Mucosa of stomach (tissue), 1 donor: Measurements from ENCODE around the gene SLC11A1.

ENCODE experiments used
- H3K27me3 ChIP-seq: one replicate; pipeline ENCODE4 v1.7.0; 2013; ENCODE audit warnings: mild to moderate bottlenecking, low read length; ENCODE audit not compliant: control insufficient read depth, insufficient read depth
- H3K36me3 ChIP-seq: one replicate; pipeline ENCODE4 v1.7.0; 2013; ENCODE audit warnings: low read length; ENCODE audit not compliant: control insufficient read depth, insufficient read depth
- H3K4me1 ChIP-seq: one replicate; pipeline ENCODE4 v1.7.0; 2013; ENCODE audit warnings: mild to moderate bottlenecking, low read length; ENCODE audit not compliant: control insufficient read depth, insufficient read depth
- H3K4me3 ChIP-seq: one replicate; pipeline ENCODE4 v1.7.0; 2013; ENCODE audit warnings: low read length
- H3K9ac ChIP-seq: one replicate; pipeline ENCODE4 v1.7.0; 2013; ENCODE audit warnings: mild to moderate bottlenecking, low read length, moderate library complexity
- H3K9me3 ChIP-seq: one replicate; pipeline ENCODE4 v1.7.0; 2013; ENCODE audit warnings: mild to moderate bottlenecking, low read length, moderate library complexity; ENCODE audit not compliant: control insufficient read depth
- donor health status: Pancreatic carcinoma.

SLC11A1 gene

GRCh38 chr2:218436992-218437391 lies 54.9 kb downstream of the SLC11A1 start:
- H3K4me1 ChIP-seq = peaks cover 6% of the 10 kb centered on the region
- no peak overlapping the region for H3K9ac ChIP-seq
- H3K9me3 ChIP-seq = no peaks in the 10 kb centered on the region
- H3K36me3 ChIP-seq = no peaks in the 10 kb centered on the region
- H3K4me3 ChIP-seq = no peak overlapping the region
- no peaks in the 10 kb centered on the region for H3K27me3 ChIP-seq

DNA sequence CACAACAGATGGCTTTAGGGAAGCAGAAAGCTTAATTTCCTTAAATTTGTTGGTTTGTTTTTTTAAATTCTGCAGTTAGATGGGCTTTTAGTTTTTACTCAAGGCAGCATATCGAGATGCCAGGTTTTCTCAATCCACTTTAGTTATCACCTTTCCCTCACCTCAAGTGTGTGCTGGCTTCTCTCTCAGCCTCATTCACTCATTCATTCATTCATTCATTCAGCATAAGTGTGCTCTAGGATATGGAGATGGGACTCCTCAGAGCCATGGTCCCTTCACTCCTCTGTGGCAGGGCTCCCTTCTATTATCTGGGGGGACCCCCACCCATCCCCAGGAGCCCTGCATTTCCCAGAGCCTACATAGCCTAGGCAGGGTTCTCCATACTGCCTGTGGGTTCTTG lies 55.9 kb downstream of the SLC11A1 start:
- Histone ChIP-seq H3K9ac (no peak overlapping the region), H3K4me3 (no peak overlapping the region), H3K9me3 (no peaks in the 10 kb centered on the region), H3K36me3 (no peaks in the 10 kb centered on the region), H3K27me3 (no peaks in the 10 kb centered on the region), H3K4me1 (peaks cover 6% of the 10 kb centered on the region)

GRCh38 chr2:218438596-218438995 lies 56.5 kb downstream of the SLC11A1 start:
- Histone ChIP-seq H3K27me3 (no peaks in the 10 kb centered on the region), H3K9me3 (no peaks in the 10 kb centered on the region), H3K9ac (no peak overlapping the region), H3K4me3 (no peak overlapping the region), H3K36me3 (no peaks in the 10 kb centered on the region), H3K4me1 (peaks cover 6% of the 10 kb centered on the region)

DNA sequence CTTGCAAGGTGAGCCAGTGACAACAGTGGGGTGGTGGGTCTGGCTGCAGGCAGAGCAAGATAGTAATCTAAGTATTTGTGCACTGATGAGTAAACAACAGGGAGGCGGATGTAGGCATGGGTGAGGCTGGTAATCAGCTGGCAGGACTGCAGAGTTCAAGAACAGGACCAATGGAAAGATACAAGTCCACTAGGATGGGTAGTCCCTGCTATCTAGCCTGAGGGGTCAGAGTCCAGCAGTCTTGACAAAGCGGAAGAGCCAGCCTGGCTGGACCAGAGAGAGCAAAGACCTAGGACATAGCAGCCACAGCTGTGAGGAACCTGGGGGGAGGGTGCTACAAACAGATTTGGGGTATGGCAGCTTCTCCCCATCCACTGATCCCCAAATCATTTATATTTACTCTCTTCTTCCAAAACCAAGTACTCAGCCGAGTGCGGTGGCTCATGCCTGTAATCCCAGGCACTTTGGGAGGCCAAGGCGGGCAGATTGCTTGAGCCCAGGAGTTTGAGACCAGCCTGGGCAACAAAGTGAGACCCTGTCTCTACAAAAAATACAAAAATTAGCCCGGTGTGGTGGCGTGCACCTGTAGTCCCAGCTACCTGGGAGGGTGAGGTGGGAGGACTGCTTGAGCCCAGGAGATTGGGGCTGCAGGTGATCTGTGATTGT lies 62.8 kb downstream of the SLC11A1 start:
- no peak overlapping the region for H3K9ac ChIP-seq
- H3K4me3 ChIP-seq = no peak overlapping the region
- no peaks in the 10 kb centered on the region for H3K27me3 ChIP-seq
- peaks cover 4% of the 10 kb centered on the region for H3K36me3 ChIP-seq
- no peaks in the 10 kb centered on the region for H3K9me3 ChIP-seq
- peaks cover 22% of the 10 kb centered on the region for H3K4me1 ChIP-seq

DNA sequence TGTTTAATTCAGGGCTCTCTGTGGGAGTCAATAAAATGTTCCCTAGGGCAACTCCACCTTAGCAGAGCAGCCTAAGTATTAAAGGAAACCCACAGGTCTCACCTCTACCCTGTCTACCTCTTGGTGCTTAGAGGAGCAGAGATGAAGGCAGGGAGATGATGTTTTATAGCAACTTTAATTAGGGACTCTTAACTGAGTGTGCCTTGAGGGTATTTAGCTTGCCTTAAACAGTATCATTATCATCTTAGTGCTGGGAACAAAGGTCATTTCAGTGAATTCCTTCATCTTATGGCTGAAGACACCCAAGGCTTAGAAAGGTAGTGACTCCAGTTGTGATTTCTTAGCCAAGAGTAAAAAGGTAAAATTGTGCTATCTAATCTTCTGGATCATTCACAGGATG lies 63.5 kb downstream of the SLC11A1 start:
- Histone ChIP-seq H3K27me3 (no peaks in the 10 kb centered on the region), H3K4me1 (peaks cover 22% of the 10 kb centered on the region), H3K9me3 (no peaks in the 10 kb centered on the region), H3K4me3 (no peak overlapping the region), H3K9ac (no peak overlapping the region), H3K36me3 (peaks cover 5% of the 10 kb centered on the region)
